H1 (cell line): Measurements from ENCODE around the gene MVD. TPM values are rescaled to one million over a fixed set of nuclear protein-coding genes. Genes with fewer than 3 reads are reported as not detected.

Source experiments
- FOSL1 ChIP-seq: IDR thresholded peaks from 2 replicates; pipeline ENCODE4 v1.6.1; 2011; ENCODE audit warnings: mild to moderate bottlenecking, low read depth, low read length, moderate library complexity; ENCODE audit not compliant: insufficient read depth
- KDM5A ChIP-seq: fragments of 200-600 bp; IDR thresholded peaks from 2 replicates; pipeline ENCODE4 v1.7.1; 2012; ENCODE audit warnings: mild to moderate bottlenecking, low read length, inconsistent platforms, mixed read lengths
- PHF8 ChIP-seq: fragments of 200-600 bp; sonication (generic); conservative IDR thresholded peaks from 2 replicates; pipeline ENCODE4 v1.7.1; 2012; ENCODE audit warnings: low read depth, mild to moderate bottlenecking, inconsistent platforms, low read length, moderate library complexity
- SP2 ChIP-seq: IDR thresholded peaks from 2 replicates; pipeline ENCODE4 v1.6.1; 2012; ENCODE audit warnings: mild to moderate bottlenecking, low read length, inconsistent platforms
- ZNF274 ChIP-seq: IDR thresholded peaks from 2 replicates; pipeline ENCODE4 v1.7.0; 2012; ENCODE audit warnings: low read length, borderline replicate concordance; ENCODE audit errors: extremely low read depth
- polyA plus RNA-seq, 7 experiments: library from polyadenylated mRNA; depleted of rRNA in 3 of 7; stranded (reverse) in 5 of 7; unstranded in 2 of 7; fragments of >200 nt in 5 of 7; fragments of 200-250 nt in 2 of 7; gene quantifications; 1 replicate in 5 of 7; 2 replicates in 1 of 7; 4 replicates in 1 of 7; pipeline versions ENCODE4 v1.2.1 to v1.2.3, GENCODE V29; 2011 to 2013; ENCODE audit warnings: missing spikeins in 2 of 7, mixed read lengths in 2 of 7
- total RNA-seq: library from RNA; stranded (reverse); fragmentation: NEBNext Ultra II Directional; extraction: Animal tissue kit (Norgen Biotek cat#: 25700); gene quantifications from 2 replicates; pipeline ENCODE4 v1.2.1, GENCODE V29; 2021
- TF ChIP-seq, protein P1 (sequence below): IDR thresholded peaks from 2 replicates; pipeline ENCODE4 v1.6.1; 2012; ENCODE audit warnings: low read length, inconsistent platforms
- TF ChIP-seq, protein P2 (sequence below): fragments of 300-600 bp; sonication (generic); IDR thresholded peaks from 2 replicates; pipeline ENCODE4 v1.7.1; 2012; ENCODE audit warnings: low read length, moderate library complexity, mild to moderate bottlenecking, inconsistent platforms; ENCODE audit not compliant: insufficient replicate concordance

Gene MVD
- total and polyA plus RNA-seq, 2 of the 8 experiments (the other 6 are each of a cell fraction or from before 2014, with no cell fraction given): 47.2 to 77.3 TPM

- TF ChIP-seq, protein P1, sequence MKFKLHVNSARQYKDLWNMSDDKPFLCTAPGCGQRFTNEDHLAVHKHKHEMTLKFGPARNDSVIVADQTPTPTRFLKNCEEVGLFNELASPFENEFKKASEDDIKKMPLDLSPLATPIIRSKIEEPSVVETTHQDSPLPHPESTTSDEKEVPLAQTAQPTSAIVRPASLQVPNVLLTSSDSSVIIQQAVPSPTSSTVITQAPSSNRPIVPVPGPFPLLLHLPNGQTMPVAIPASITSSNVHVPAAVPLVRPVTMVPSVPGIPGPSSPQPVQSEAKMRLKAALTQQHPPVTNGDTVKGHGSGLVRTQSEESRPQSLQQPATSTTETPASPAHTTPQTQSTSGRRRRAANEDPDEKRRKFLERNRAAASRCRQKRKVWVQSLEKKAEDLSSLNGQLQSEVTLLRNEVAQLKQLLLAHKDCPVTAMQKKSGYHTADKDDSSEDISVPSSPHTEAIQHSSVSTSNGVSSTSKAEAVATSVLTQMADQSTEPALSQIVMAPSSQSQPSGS: no peak
- no peak for TF ChIP-seq SP2
- TF ChIP-seq ZNF274: no peak
- no peak for TF ChIP-seq PHF8
- TF ChIP-seq, protein P2, sequence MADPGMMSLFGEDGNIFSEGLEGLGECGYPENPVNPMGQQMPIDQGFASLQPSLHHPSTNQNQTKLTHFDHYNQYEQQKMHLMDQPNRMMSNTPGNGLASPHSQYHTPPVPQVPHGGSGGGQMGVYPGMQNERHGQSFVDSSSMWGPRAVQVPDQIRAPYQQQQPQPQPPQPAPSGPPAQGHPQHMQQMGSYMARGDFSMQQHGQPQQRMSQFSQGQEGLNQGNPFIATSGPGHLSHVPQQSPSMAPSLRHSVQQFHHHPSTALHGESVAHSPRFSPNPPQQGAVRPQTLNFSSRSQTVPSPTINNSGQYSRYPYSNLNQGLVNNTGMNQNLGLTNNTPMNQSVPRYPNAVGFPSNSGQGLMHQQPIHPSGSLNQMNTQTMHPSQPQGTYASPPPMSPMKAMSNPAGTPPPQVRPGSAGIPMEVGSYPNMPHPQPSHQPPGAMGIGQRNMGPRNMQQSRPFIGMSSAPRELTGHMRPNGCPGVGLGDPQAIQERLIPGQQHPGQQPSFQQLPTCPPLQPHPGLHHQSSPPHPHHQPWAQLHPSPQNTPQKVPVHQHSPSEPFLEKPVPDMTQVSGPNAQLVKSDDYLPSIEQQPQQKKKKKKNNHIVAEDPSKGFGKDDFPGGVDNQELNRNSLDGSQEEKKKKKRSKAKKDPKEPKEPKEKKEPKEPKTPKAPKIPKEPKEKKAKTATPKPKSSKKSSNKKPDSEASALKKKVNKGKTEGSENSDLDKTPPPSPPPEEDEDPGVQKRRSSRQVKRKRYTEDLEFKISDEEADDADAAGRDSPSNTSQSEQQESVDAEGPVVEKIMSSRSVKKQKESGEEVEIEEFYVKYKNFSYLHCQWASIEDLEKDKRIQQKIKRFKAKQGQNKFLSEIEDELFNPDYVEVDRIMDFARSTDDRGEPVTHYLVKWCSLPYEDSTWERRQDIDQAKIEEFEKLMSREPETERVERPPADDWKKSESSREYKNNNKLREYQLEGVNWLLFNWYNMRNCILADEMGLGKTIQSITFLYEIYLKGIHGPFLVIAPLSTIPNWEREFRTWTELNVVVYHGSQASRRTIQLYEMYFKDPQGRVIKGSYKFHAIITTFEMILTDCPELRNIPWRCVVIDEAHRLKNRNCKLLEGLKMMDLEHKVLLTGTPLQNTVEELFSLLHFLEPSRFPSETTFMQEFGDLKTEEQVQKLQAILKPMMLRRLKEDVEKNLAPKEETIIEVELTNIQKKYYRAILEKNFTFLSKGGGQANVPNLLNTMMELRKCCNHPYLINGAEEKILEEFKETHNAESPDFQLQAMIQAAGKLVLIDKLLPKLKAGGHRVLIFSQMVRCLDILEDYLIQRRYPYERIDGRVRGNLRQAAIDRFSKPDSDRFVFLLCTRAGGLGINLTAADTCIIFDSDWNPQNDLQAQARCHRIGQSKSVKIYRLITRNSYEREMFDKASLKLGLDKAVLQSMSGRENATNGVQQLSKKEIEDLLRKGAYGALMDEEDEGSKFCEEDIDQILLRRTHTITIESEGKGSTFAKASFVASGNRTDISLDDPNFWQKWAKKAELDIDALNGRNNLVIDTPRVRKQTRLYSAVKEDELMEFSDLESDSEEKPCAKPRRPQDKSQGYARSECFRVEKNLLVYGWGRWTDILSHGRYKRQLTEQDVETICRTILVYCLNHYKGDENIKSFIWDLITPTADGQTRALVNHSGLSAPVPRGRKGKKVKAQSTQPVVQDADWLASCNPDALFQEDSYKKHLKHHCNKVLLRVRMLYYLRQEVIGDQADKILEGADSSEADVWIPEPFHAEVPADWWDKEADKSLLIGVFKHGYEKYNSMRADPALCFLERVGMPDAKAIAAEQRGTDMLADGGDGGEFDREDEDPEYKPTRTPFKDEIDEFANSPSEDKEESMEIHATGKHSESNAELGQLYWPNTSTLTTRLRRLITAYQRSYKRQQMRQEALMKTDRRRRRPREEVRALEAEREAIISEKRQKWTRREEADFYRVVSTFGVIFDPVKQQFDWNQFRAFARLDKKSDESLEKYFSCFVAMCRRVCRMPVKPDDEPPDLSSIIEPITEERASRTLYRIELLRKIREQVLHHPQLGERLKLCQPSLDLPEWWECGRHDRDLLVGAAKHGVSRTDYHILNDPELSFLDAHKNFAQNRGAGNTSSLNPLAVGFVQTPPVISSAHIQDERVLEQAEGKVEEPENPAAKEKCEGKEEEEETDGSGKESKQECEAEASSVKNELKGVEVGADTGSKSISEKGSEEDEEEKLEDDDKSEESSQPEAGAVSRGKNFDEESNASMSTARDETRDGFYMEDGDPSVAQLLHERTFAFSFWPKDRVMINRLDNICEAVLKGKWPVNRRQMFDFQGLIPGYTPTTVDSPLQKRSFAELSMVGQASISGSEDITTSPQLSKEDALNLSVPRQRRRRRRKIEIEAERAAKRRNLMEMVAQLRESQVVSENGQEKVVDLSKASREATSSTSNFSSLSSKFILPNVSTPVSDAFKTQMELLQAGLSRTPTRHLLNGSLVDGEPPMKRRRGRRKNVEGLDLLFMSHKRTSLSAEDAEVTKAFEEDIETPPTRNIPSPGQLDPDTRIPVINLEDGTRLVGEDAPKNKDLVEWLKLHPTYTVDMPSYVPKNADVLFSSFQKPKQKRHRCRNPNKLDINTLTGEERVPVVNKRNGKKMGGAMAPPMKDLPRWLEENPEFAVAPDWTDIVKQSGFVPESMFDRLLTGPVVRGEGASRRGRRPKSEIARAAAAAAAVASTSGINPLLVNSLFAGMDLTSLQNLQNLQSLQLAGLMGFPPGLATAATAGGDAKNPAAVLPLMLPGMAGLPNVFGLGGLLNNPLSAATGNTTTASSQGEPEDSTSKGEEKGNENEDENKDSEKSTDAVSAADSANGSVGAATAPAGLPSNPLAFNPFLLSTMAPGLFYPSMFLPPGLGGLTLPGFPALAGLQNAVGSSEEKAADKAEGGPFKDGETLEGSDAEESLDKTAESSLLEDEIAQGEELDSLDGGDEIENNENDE: no peak
- no peak for TF ChIP-seq FOSL1
- no peak for TF ChIP-seq KDM5A
Measured at GRCh38 chr16:88627531-88628411, 35.1 kb downstream of the MVD start (continued).
